ENCODE measurements around the gene ARFGEF3. TPM values are rescaled to one million over a fixed set of nuclear protein-coding genes. Genes with fewer than 3 reads are reported as not detected.

The ARFGEF3 gene
- total RNA-seq, 2 donors from 2014 or later: 1.7 to 3.7 TPM

DNA sequence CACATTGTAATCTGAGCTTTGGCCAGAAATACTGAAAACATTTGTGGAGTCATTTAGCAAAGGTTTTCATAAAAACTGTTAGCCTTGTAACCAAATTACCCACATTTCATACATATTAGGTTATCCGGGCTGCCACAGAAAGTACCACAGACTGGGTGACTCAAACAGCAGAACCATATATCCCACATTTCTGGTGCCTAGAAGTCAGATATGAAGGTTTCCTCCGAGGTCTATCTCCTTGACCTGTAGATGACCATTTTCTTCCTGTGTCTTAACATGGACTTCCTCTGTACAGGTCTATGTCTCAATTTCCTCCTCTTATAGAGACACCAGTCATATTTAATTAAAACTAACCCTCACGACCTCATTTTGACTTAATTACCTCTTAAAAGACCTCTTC, 166.5 kb downstream of the ARFGEF3 start:
- H3K27ac ChIP-seq: no peak overlapping the region
- no peaks in the 10 kb centered on the region for H3K9me3 ChIP-seq
- H3K4me3 ChIP-seq: no peak overlapping the region
- H3K4me1 ChIP-seq: no peaks in the 10 kb centered on the region
- no peak for DNase-seq (ENCODE audit: low spot score)
- H3K36me3 ChIP-seq: no peaks in the 10 kb centered on the region
- no peaks in the 10 kb centered on the region for H3K27me3 ChIP-seq
- TF ChIP-seq, protein P1, sequence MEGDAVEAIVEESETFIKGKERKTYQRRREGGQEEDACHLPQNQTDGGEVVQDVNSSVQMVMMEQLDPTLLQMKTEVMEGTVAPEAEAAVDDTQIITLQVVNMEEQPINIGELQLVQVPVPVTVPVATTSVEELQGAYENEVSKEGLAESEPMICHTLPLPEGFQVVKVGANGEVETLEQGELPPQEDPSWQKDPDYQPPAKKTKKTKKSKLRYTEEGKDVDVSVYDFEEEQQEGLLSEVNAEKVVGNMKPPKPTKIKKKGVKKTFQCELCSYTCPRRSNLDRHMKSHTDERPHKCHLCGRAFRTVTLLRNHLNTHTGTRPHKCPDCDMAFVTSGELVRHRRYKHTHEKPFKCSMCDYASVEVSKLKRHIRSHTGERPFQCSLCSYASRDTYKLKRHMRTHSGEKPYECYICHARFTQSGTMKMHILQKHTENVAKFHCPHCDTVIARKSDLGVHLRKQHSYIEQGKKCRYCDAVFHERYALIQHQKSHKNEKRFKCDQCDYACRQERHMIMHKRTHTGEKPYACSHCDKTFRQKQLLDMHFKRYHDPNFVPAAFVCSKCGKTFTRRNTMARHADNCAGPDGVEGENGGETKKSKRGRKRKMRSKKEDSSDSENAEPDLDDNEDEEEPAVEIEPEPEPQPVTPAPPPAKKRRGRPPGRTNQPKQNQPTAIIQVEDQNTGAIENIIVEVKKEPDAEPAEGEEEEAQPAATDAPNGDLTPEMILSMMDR (IDR thresholded peaks at IDR 0.05): no peak

DNA sequence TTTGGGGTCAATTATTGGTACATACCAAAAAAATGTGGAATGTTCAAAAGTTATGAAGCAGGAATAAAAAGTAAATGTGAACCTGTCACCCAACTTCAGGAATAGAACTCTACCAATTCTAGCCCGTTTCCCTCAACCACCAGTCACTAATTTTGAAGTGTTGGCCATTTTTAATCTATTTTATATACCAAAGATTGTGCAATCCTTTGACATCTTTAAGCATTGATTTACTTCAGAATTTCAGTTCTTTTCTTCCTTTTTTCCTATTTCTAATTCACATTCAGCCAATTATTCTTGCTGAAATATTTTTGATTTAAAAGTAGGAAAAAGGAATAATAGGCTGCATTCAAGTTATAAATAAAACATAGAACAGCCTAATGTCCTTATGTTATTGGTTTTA, 169.0 kb downstream of the ARFGEF3 start:
- TF ChIP-seq, protein P1 (IDR thresholded peaks at IDR 0.05): no peak
- Histone ChIP-seq H3K27me3 (no peaks in the 10 kb centered on the region), H3K27ac (no peak overlapping the region), H3K36me3 (no peaks in the 10 kb centered on the region), H3K4me1 (no peaks in the 10 kb centered on the region), H3K4me3 (no peak overlapping the region), H3K9me3 (no peaks in the 10 kb centered on the region)
- no peak for DNase-seq (ENCODE audit: low spot score)

DNA sequence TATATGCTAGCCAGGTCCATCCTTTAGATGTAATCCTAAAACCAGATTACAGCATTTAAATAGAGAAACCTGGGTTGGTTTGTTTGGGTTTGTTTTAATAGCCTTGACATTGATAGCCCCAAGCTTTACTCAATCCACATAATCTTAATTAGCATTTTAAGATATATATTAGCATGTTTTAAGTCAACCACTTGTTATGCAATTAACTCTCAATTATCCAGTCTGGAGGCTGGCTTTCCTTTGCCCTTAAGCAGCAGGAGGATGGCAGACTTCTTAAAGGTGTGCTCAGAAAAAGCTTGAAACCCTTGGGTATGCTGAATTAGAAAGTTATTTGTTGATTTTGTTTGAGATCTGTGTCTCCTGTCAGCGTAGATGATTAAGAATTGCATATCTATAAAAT, 169.7 kb downstream of the ARFGEF3 start:
- H3K27ac ChIP-seq: no peak overlapping the region
- no peaks in the 10 kb centered on the region for H3K9me3 ChIP-seq
- TF ChIP-seq, protein P1 (IDR thresholded peaks at IDR 0.05): no peak
- no peak for DNase-seq (ENCODE audit: low spot score)
- H3K27me3 ChIP-seq: no peaks in the 10 kb centered on the region
- H3K36me3 ChIP-seq: no peaks in the 10 kb centered on the region
- H3K4me3 ChIP-seq: no peak overlapping the region
- H3K4me1 ChIP-seq: no peaks in the 10 kb centered on the region

DNA sequence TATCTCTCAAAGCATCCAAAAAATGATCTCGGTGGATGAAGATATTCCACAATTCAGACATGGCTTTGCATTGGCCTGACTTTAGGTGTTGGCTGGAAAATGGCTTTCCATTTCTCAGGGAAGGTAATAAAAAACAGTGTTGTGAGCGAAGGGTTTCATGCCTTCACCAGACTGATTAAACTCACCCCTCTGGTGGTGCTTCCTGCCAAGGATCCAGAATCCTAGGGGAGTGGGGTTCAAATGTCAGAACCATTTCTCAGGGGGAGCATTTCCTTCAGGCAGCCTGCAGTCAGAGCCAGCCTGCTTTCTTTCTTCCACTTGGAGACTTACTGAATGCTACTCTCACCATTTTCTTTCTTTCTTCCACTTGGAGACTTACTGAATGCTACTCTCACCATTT, 170.2 kb downstream of the ARFGEF3 start:
- H3K4me3 ChIP-seq: no peak overlapping the region
- no peaks in the 10 kb centered on the region for H3K4me1 ChIP-seq
- H3K9me3 ChIP-seq: no peaks in the 10 kb centered on the region
- no peaks in the 10 kb centered on the region for H3K27me3 ChIP-seq
- H3K36me3 ChIP-seq: no peaks in the 10 kb centered on the region
- no peak for DNase-seq (ENCODE audit: low spot score)
- no peak overlapping the region for H3K27ac ChIP-seq
- TF ChIP-seq, protein P1 (IDR thresholded peaks at IDR 0.05): no peak

DNA sequence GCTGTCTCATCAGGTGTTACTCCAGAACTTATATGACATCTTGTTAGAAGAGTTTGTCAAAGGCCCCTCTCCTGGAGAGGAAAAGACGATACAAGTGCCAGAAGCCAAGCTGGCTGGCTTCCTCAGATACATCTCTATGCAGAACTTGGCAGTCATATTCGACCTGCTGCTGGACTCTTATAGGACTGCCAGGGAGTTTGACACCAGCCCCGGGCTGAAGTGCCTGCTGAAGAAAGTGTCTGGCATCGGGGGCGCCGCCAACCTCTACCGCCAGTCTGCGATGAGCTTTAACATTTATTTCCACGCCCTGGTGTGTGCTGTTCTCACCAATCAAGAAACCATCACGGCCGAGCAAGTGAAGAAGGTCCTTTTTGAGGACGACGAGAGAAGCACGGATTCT, 172.3 kb downstream of the ARFGEF3 start:
- no peaks in the 10 kb centered on the region for H3K27me3 ChIP-seq
- no peak overlapping the region for H3K27ac ChIP-seq
- H3K4me1 ChIP-seq: no peaks in the 10 kb centered on the region
- no peaks in the 10 kb centered on the region for H3K36me3 ChIP-seq
- TF ChIP-seq, protein P1 (IDR thresholded peaks at IDR 0.05): no peak
- H3K4me3 ChIP-seq: no peak overlapping the region
- no peak for DNase-seq (ENCODE audit: low spot score)
- no peaks in the 10 kb centered on the region for H3K9me3 ChIP-seq

DNA sequence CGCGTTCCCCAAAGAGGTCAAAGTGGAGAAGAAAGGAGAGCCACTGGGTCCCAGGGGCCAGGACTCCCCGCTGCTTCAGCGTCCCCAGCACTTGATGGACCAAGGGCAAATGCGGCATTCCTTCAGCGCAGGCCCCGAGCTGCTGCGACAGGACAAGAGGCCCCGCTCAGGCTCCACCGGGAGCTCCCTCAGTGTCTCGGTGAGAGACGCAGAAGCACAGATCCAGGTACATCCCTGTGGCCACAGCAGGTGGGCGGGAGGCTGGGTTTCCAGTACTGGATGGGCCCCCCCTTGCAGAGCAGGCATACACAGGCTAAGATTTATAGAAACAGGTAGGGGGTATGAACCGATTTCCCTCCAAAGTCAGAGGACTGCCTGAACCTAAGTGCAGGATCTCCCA, 173.2 kb downstream of the ARFGEF3 start:
- Histone ChIP-seq H3K36me3 (no peaks in the 10 kb centered on the region), H3K27me3 (no peaks in the 10 kb centered on the region), H3K9me3 (no peaks in the 10 kb centered on the region), H3K4me1 (no peaks in the 10 kb centered on the region), H3K27ac (no peak overlapping the region), H3K4me3 (no peak overlapping the region)
- TF ChIP-seq, protein P1 (IDR thresholded peaks at IDR 0.05): no peak
- DNase-seq (ENCODE audit: low spot score): no peak

Measured in right atrium auricular region (tissue), 2 donors.